NCI-H128 (cell line): ENCODE measurements around the gene TTLL12.

Source experiments
- DNase-seq: peaks from one replicate; lab custom pipeline; 2025; ENCODE audit not compliant: unreplicated experiment; lab: John Stamatoyannopoulos, UW

TTLL12 gene

GRCh38 chr22:43174941-43175531, 11.9 kb downstream of the TTLL12 start:
- no peak for DNase-seq

DNA sequence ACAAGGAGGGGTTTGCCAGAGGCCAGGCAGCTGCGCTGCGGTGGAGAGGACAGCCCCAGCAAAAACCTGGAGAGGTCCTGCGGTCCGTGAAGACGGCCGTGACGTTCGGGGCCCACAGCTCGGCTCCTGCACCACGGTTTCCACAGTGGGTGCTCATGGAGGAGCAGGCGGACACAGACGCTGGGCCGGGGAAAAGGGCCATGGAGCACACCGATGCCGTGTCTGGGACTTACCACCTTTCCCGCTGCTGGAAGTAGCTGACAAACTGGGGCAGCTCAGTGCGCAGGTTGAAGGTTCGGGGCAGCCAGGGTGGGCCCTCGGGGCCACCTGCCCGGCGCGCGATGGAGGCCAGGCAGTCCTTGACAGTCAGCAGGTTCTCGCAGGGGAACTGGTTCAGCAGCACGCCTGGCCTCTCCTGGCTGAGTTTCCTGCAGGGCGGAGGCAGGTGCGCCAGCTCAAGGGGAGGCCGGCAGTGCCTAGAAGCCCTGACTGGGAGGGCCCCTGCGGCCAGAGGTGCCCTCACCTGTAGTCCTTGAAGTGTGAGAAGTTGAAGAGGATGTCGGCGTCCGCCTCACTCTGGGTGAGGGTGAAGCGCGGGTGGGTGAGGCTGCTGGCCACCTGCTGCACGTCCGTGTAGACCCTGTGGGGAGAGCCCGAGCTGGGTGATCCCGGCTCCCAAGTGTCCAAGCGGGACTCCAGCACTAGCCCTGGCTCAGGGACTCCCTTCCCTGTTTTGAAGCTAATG, 12.8 kb downstream of the TTLL12 start:
- DNase-seq: no peak

- no peak for DNase-seq
Measured at GRCh38 chr22:43173566-43173965, 13.4 kb downstream of the TTLL12 start.

DNA sequence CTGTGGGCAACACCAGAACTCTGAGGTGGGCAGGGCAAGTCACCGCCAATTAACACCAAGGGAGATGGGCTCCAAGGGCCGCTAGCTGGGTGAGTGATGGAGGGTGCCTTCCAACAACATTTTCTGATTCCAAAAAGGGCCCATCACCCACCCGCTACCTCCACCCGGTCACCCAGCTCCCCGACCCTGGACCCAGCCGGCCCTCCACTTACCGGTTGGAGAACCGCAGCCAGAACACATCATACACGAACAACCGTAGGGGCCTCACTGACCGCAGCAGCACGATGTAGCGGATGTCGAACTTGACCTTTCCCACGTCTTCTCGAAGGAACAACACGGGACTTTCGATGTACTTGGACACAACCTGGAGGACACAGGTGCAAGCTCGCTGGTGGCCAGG, 14.7 kb downstream of the TTLL12 start:
- no peak for DNase-seq

GRCh38 chr22:43171607-43172006, 15.3 kb downstream of the TTLL12 start:
- DNase-seq: no peak

DNA sequence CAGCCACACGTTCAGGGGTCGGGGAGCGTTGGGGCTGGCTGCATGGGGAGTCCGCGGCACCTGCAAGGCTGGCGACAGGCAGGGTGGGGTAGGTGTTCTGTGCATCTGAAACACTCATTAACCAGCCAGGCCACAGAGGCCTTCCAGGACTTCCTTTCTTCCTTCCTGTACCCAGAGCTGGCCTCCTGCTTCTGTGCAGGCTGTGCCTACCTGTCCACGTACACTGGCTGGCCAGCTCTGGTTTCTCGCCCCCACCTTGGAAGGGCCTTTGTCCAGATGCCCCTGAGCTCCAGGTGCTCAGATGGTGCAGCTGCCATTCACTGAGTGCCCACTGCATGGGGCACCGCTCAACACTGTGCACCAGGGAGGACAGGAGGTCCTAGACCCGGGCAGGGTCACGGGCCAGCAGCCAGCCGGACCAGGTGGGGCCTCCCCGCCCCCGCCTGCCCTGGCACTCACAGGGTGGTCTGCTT, 15.9 kb downstream of the TTLL12 start:
- no peak for DNase-seq

DNA sequence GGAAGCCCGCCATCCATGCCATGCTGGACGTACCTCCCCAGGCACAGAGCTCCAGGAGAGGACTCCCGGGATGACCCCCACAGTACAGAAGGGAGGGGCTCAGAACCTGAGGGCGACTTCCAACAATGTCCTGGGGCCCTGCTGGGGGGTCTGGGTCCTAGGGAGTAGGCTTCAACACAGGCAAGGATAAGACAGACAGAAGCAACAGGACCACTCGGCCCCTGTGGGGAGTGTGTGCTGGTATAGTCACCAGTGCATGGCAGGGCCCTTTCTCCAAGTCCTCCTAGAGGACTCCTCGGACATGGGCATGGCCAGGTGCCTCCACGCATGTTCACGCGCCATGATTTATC, 16.8 kb downstream of the TTLL12 start:
- DNase-seq: no peak

DNA sequence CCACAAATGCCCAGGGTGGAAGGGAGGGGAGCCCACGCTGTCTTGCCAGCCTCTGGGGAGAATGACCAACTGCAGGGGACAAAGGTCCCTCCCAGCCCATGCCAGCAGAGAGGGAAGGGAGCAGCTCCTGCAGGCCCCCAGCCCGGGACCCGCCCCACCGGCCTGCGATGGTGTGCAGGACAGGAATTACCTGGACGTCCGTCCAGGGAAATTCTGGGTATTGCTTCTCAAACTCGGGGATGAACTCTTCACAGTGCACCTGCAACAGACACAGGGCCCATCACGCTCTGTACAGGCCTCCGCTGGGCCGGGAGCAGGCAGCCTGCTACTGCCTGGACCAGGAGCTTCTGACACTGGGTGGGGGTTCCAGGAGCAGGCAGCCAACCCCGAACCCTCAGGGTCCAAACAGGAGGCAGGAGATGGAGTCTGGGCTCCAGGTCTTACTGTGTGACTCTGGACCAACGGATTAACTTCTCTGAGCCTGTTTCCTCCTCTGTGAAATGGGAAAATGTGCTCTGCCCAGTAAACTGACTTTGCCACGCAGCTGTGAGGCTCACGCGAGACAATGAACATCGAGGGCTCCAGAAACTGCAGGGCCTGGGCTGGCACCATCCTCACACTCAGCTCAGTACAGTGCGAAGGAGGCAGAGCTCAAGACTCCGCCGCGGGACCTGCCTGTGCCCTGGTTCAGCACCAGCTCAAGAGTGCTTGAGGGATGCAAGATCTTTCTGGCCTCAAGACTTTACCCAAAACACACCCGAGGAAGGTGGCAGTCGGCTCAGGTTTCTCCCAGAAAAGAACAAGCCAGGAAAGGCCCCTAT, 17.4 kb downstream of the TTLL12 start:
- DNase-seq: no peak

- no peak for DNase-seq
Measured at GRCh38 chr22:43168471-43169309, 18.2 kb downstream of the TTLL12 start.

DNA sequence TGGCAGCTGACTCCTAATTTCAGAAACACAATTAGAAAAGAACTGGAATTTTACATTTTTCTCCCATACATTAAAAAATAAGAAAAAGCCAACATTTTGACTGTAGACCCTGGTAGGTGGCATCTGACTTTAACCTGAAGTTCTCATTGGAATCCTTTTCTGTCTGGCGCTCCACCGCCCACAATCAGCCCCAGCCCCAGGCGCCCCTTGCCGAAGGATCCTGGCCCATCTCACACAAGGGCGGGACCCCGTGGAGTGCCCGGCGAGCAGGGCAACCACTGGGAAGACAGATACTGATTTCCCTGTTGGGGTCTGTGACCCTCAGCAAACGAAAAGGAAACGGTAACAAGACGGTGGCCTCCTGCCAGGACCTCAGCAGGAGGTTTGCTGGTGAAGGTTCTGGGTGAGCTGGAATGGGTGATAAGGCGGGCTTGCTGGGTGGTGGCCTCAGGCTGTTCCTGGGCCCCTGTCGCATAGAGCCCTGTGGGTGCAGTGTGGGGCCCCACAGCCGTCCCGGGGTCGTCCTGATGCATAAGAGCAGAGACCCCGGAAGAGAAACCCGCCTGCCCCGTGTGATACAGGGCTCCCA, 19.8 kb downstream of the TTLL12 start:
- DNase-seq: no peak

DNA sequence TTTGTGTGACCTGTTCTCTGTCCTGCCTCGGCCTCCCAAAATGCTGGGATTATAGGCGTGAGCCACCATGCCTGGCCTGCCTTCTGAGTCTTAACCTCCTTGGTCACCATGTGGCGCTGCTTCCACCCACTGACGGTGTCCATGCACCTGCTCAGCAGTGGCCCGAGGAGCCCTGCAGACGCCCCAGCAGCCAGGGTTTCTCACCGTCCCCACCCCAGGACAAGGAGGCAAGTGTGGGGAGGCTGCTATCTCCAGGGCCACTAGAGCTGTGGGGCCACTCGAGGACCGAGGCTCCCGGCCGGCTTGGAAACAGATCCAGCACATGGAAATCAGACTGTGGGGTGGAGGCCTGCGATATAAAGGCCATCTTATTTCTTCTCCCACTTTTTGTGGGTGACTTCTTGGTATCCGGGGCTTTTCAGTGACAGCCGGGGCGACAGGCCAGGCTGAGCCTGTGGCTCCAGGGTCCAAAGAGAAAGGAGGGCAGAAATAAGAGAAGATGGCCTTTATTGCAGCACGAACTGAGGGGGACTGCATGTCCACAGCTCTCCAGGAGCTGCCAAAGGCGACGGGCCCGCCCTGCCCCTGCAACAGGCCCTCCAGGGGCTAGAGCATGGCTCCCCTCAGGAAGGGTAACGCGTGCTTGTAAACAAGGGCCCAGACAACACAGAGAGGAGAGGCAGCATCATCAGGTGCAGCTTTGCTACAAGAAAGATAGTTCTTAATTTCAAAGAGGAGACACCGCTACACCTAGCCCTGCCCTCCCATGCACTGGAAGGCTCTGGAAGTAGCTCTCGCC, 20.6 kb downstream of the TTLL12 start:
- DNase-seq: no peak

GRCh38 chr22:43164636-43165035, 22.3 kb downstream of the TTLL12 start:
- no peak for DNase-seq

DNA sequence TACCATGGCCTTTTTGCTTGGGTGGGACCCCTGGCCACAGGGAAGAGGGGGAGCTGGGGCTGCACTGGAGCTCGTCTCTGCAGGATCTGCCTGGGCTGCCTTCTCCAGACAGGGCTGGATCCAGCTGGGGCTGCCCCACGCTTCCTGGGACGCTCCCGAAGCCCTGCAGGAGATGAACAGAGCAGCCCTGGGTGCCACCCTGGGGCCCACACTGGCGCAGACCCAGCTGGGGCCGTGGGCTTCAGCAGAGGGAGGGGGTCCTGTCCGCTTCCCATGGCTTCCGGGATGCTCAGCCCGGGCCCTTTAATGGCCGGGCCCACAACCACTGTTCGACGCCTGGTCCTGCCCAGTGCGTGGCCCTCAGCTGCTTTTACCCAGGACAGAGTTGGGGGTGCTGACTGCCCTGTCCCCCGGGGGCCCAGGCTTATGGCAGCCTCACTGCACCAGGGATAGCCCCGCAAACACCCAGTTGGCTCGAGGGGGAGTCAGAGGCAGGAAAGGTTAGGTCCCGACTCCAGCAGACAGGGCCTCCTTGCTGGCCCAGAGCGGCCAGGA, 23.6 kb downstream of the TTLL12 start:
- no peak for DNase-seq

- DNase-seq: no peak
Measured at GRCh38 chr22:43162412-43163150, 24.4 kb downstream of the TTLL12 start.

- DNase-seq: no peak
Measured at GRCh38 chr22:43160497-43161126, 26.3 kb downstream of the TTLL12 start.

DNA sequence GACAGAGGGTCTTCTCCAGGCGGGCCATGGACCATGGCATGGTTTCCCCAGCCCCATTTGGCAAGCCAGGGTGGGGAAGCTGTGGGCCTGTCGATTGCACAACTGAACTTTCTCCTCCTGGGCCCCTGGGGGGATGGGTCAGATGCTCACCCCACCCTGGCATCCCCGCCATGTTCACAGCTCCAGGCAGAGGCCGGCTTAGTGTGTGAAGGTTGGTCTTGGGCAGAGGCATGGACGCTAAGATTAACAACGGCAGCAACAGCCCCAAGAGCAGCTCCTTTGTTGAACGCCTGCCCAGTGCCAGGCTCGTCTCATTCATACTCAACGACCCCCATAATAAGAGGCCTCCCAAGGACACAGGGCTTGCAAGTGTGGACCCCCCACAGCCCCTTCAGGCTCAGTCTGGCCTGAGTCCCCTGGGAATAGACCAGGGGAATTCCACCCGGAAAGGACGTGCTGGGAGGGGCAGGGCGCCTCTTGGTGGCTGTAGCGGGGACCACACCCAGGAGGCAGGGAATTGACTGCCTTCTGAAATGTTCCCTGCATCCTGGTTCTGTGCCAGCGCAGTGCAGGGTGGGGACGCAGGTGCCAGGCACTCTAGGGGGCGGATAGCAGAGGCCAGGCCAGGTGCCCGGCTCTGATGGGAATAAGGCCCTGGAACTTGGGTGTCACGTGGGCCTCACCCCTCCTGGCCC, 27.3 kb downstream of the TTLL12 start:
- no peak for DNase-seq

DNA sequence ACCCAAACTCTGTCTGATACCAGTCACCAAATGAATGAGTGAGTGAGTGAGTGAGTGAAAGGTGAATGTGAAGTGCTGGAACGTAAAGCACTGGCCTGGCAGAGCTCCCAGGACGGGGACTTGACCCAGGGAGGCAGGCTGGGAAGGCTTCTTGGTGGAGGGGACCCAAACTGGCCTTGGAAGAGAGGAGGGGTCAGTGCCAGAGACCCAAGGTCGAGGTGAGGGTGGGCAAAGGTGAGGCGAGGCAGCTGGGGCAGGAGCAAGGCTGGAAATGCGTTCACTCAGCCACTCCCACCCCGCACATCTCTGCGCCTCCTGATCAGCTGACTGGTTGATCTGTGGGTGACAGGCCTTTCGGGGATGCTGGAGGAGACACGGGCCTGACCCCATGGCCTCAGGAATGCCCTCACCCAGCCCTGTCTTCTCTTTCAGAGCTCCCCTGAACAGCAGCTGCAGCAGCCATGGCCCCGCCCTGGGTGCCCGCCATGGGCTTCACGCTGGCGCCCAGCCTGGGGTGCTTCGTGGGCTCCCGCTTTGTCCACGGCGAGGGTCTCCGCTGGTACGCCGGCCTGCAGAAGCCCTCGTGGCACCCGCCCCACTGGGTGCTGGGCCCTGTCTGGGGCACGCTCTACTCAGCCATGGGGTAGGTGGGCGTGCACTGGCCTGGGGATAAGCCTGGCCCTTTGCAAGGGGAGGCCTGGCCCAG, 28.0 kb downstream of the TTLL12 start:
- DNase-seq: no peak
